ENCODE measurements around the gene ACER3. TPM values are rescaled to one million over a fixed set of nuclear protein-coding genes. Genes with fewer than 3 reads are reported as not detected.
"Not testable (repeated sequence)": the region's sequence is repeated elsewhere in the genome, so short reads cannot be mapped to it uniquely, and the experiment has no call there.

ACER3 gene
- total and polyA plus RNA-seq, 4 donors: 1.9 to 5.9 (median 4.2) TPM

DNA sequence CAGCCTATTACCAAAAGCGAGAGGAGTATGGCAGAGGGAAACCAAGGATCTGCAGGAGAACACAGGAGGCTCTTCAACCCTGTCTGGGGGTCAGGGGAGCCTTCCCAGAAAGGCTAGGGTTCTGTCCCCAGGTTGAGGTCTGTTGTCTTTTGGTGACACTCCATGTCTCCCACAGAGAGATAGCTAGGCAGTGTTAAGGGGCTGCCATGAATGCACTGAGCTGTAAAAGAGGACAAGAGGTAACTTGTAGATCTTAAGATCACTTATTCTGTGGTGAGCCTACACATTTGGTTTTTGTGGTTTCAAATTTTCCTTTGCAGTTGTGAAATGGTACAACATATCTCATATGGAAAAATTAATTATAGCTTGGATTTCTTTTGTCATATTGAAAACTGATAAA lies 6.0 kb upstream of the ACER3 start:
- no peak for TF ChIP-seq HNF4A (conservative IDR thresholded peaks at IDR 0.05)
- TF ChIP-seq TAF1 (conservative IDR thresholded peaks at IDR 0.05): no peak
- TF ChIP-seq GABPA (IDR thresholded peaks at IDR 0.05 in 1 of 2, conservative IDR thresholded peaks at IDR 0.05 in 1 of 2): no peak
- TF ChIP-seq YY1 (IDR thresholded peaks at IDR 0.05): no peak
- TF ChIP-seq, protein P1, sequence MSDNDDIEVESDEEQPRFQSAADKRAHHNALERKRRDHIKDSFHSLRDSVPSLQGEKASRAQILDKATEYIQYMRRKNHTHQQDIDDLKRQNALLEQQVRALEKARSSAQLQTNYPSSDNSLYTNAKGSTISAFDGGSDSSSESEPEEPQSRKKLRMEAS (IDR thresholded peaks at IDR 0.05): no peak
- TF ChIP-seq RAD21 (IDR thresholded peaks at IDR 0.05): no peak
- no peak for TF ChIP-seq EGR1 (IDR thresholded peaks at IDR 0.05; ENCODE audit: low read depth in 2 of 2)
- no peak for TF ChIP-seq HNF4G (IDR thresholded peaks at IDR 0.05)
- TF ChIP-seq JUND (IDR thresholded peaks at IDR 0.05): no peak
- TF ChIP-seq, protein P2, sequence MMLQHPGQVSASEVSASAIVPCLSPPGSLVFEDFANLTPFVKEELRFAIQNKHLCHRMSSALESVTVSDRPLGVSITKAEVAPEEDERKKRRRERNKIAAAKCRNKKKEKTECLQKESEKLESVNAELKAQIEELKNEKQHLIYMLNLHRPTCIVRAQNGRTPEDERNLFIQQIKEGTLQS (IDR thresholded peaks at IDR 0.05): no peak
- no peak for TF ChIP-seq FOXA1 (IDR thresholded peaks at IDR 0.05)
- no peak for TF ChIP-seq RXRA (IDR thresholded peaks at IDR 0.05)
- TF ChIP-seq, protein P3, sequence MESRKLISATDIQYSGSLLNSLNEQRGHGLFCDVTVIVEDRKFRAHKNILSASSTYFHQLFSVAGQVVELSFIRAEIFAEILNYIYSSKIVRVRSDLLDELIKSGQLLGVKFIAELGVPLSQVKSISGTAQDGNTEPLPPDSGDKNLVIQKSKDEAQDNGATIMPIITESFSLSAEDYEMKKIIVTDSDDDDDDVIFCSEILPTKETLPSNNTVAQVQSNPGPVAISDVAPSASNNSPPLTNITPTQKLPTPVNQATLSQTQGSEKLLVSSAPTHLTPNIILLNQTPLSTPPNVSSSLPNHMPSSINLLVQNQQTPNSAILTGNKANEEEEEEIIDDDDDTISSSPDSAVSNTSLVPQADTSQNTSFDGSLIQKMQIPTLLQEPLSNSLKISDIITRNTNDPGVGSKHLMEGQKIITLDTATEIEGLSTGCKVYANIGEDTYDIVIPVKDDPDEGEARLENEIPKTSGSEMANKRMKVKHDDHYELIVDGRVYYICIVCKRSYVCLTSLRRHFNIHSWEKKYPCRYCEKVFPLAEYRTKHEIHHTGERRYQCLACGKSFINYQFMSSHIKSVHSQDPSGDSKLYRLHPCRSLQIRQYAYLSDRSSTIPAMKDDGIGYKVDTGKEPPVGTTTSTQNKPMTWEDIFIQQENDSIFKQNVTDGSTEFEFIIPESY (IDR thresholded peaks at IDR 0.05): no peak
- TF ChIP-seq, protein P4, sequence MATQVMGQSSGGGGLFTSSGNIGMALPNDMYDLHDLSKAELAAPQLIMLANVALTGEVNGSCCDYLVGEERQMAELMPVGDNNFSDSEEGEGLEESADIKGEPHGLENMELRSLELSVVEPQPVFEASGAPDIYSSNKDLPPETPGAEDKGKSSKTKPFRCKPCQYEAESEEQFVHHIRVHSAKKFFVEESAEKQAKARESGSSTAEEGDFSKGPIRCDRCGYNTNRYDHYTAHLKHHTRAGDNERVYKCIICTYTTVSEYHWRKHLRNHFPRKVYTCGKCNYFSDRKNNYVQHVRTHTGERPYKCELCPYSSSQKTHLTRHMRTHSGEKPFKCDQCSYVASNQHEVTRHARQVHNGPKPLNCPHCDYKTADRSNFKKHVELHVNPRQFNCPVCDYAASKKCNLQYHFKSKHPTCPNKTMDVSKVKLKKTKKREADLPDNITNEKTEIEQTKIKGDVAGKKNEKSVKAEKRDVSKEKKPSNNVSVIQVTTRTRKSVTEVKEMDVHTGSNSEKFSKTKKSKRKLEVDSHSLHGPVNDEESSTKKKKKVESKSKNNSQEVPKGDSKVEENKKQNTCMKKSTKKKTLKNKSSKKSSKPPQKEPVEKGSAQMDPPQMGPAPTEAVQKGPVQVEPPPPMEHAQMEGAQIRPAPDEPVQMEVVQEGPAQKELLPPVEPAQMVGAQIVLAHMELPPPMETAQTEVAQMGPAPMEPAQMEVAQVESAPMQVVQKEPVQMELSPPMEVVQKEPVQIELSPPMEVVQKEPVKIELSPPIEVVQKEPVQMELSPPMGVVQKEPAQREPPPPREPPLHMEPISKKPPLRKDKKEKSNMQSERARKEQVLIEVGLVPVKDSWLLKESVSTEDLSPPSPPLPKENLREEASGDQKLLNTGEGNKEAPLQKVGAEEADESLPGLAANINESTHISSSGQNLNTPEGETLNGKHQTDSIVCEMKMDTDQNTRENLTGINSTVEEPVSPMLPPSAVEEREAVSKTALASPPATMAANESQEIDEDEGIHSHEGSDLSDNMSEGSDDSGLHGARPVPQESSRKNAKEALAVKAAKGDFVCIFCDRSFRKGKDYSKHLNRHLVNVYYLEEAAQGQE (IDR thresholded peaks at IDR 0.05): no peak
- no peak for TF ChIP-seq SP1 (IDR thresholded peaks at IDR 0.05)
- no peak for TF ChIP-seq FOXA2 (IDR thresholded peaks at IDR 0.05)
- 90% methylated on average over 1 of the region's 1 CpG for WGBS
- Histone ChIP-seq H3K36me3 (ENCODE audit: control insufficient read depth in 4 of 4, insufficient read depth in 3 of 4, low read depth in 1 of 4, low read length in 3 of 4) (no peaks in the 10 kb centered on the region), H3K27ac (ENCODE audit: low read depth in 1 of 2, low read length in 2 of 2) (no peak overlapping the region), H3K9ac (ENCODE audit: low read depth in 1 of 2, low read length in 2 of 2) (no peak overlapping the region), H3K27me3 (ENCODE audit: control insufficient read depth in 4 of 4, insufficient read depth in 4 of 4, low read length in 3 of 4) (no peaks in the 10 kb centered on the region), H3K4me3 (ENCODE audit: low read depth in 1 of 3, low read length in 3 of 3) (no peak overlapping the region), H3K4me1 (ENCODE audit: control insufficient read depth in 4 of 4, insufficient read depth in 4 of 4, low read length in 3 of 4) (peaks cover 0 to 9% (median 5%) of the 10 kb centered on the region in 4 donors), H3K9me3 (ENCODE audit: control insufficient read depth in 4 of 4, low read length in 3 of 4) (no peaks in the 10 kb centered on the region)
- no peak for DNase-seq (ENCODE audit: low spot score)

DNA sequence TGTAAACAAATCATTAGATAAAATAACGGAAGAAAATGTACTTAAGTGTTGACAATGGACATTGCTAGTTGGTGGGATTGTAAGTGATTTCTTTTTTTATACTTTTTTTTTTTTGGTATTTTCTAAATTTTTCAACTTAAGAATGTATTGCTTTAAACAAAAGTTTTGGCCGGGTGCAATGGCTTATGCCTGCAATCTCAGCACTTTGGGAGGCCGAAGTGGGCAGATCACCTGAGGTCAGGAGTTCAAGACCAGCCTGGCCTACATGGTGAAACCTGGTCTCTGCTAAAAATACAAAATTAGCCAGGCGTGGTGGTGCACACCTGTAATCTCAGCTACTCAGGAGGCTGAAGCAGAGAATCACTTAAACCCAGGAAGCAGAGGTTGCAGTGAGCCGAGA lies 5.0 kb upstream of the ACER3 start:
- not testable (repeated sequence) for DNase-seq (ENCODE audit: low spot score); H3K9me3 ChIP-seq (ENCODE audit: control insufficient read depth in 4 of 4, low read length in 3 of 4); H3K36me3 ChIP-seq (ENCODE audit: control insufficient read depth in 4 of 4, insufficient read depth in 3 of 4, low read depth in 1 of 4, low read length in 3 of 4); H3K9ac ChIP-seq (ENCODE audit: low read depth in 1 of 2, low read length in 2 of 2); H3K27ac ChIP-seq (ENCODE audit: low read depth in 1 of 2, low read length in 2 of 2); H3K27me3 ChIP-seq (ENCODE audit: control insufficient read depth in 4 of 4, insufficient read depth in 4 of 4, low read length in 3 of 4); H3K4me3 ChIP-seq (ENCODE audit: low read depth in 1 of 3, low read length in 3 of 3)
- H3K4me1 ChIP-seq (ENCODE audit: control insufficient read depth in 4 of 4, insufficient read depth in 4 of 4, low read length in 3 of 4): peaks cover 0 to 10% (median 5%) of the 10 kb centered on the region in 4 donors
- WGBS: 83% methylated on average over 5 of the region's 5 CpGs

Data from liver (tissue), 9 donors.